GM13976 (cell line): ENCODE data around the gene PLEKHA7.

Source experiments
- DNase-seq: peaks from one replicate; pipeline ENCODE4 v3.0.0; 2012; ENCODE audit warnings: low spot score
- CTCF ChIP-seq: IDR thresholded peaks from 2 replicates; pipeline ENCODE4 v1.5.1; 2012; ENCODE audit warnings: borderline replicate concordance, mild to moderate bottlenecking; ENCODE audit not compliant: insufficient read depth; ENCODE audit errors: extremely low read depth, missing control alignments, control extremely low read depth
- in situ Hi-C: fragments of 300-500 bp; cut with MboI; formaldehyde crosslinking; loops from one replicate; pipeline ENCODE4 v1.12.0; 2022; ENCODE audit warnings: low sequenced_read_pairs, mixed read lengths, inconsistent platforms; ENCODE audit not compliant: unreplicated experiment

PLEKHA7 gene

GRCh38 chr11:16783321-16783801, 230.9 kb downstream of the PLEKHA7 start:
- DNase-seq = no peak
- no peak for TF ChIP-seq CTCF
- in situ Hi-C loops = loop anchor here (10.0 kb wide), 1 partner anchor 281 kb away; no protein-coding TSS in a partner anchor

GRCh38 chr11:16781936-16782919, 232.0 kb downstream of the PLEKHA7 start:
- TF ChIP-seq CTCF = no peak
- no peak for DNase-seq
- in situ Hi-C loops = loop anchor here (10.0 kb wide), 1 partner anchor 283 kb away; no protein-coding TSS in a partner anchor

DNA sequence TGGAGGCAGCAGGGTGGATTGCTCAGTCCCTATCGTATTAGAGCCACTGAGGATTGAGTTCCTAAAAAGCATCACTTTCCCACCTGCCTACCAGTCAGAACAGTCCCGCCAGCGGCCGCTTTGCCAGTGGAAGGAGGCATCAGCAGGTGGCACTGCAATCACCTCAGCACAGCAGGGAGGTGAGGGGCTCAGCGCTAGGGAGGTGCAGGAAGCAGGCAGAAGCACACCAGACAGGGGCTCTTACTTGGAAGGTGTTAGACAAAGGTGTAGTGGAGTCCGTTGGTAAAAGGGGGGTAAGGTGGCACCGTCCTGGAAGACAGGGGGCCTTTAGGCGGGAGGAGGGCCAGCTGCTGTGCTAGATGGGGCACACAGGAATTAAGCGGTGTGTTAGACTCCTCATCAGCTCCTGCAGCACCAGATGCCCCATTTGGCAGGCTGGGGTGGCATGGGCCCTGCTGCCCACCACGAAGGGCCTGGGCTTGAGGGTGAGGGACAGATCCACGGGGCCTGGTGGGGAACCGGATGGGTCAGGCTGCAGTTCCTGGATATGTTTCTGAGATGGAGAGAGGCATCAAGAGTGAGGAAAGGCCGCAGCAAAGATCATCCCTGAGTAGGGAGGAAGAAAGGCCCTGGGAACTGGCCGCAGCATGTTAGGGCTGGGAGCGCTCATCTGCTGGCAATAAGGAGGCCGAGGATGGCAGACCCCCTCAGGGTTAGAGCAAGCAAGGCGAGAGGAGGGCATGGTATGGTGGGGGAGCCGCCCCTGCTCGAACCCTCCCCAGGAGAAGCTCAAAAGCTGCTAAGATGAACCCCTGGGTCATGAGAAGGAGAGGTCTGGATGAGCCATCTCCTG, 233.3 kb downstream of the PLEKHA7 start:
- in situ Hi-C loops = loop anchor here (10.0 kb wide), 1 partner anchor 284 kb away; no protein-coding TSS in a partner anchor
- TF ChIP-seq CTCF = no peak
- DNase-seq = no peak

GRCh38 chr11:16780146-16780545, 234.1 kb downstream of the PLEKHA7 start:
- DNase-seq = no peak
- in situ Hi-C loops = loop anchor here (10.0 kb wide), 1 partner anchor 285 kb away; no protein-coding TSS in a partner anchor

DNA sequence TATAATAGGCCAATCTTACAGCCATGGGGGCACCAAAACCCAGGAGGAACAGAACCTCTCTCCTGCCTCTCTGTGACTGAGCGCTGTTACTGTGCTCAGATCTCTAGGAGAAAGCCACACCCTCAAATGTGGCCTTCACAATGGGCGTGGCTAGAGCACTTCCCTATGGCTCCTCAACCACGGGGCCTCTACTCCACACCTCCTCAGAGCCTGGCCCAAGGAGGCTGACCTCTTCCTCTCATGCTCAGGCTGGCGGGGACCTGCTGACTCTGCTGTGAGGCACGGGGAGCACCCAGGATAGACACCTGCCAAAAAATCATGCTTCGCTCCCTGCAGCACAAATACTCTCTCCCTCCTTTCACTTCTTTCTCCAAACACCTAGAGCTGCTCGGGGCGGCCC, 234.8 kb downstream of the PLEKHA7 start:
- DNase-seq = no peak
- no peak for TF ChIP-seq CTCF
- in situ Hi-C loops = no loop called here

More at GRCh38 chr11:16780146-16780545, 234.1 kb downstream of the PLEKHA7 start:
- no peak for TF ChIP-seq CTCF

- no peak for DNase-seq
These were observed 235.3 kb downstream of the PLEKHA7 start for GRCh38 chr11:16778876-16779275.

More at GRCh38 chr11:16778876-16779275, 235.3 kb downstream of the PLEKHA7 start:
- TF ChIP-seq CTCF = no peak
- in situ Hi-C loops = no loop called here
